Naive thymus-derived CD8-positive, alpha-beta T cell (primary cell): ENCODE results near the gene TTYH3. TPM values are rescaled to one million over a fixed set of nuclear protein-coding genes. Genes with fewer than 3 reads are reported as not detected.
A peak's percentile ranks its signal among the peaks of the same experiment; 100 is the strongest.
"Not testable (repeated sequence)": the region's sequence is repeated elsewhere in the genome, so short reads cannot be mapped to it uniquely, and the experiment has no call there.

Experiments used
- ATAC-seq, 2 donors: fragments of 150-1000 bp; cut with Tn5 transposase in 1 of 2; sonication (Bioruptor Pico), chemical (Tn5 transposase) in 1 of 2; 1 replicate in 1 of 2; 2 replicates in 1 of 2; pipeline ENCODE4 v1.10.0; 2021; ENCODE audit warnings: mild to moderate bottlenecking in 2 of 2, moderate library complexity in 2 of 2
- POLR2A ChIA-PET: fragments of 350-600 bp; sonication (Branson Sonifier 250); formaldehyde crosslinking; loops from one replicate; lab custom pipeline; 2021; ENCODE audit warnings: antibody characterized with exemption; lab: Charles Lee
- DNase-seq, 10 donors: peaks; one replicate each; pipeline versions ENCODE4 v3.0.0 to v3.0.0-alpha.2; 2020 to 2022
- H3K27ac Mint-ChIP-seq, 10 donors: one replicate each; pipeline ENCODE4 v1.8.0; 2020 to 2022; ENCODE audit warnings: mild to moderate bottlenecking in 10 of 10, mixed read lengths in 10 of 10, moderate library complexity in 4 of 10, inconsistent platforms in 1 of 10
- H3K27me3 Mint-ChIP-seq, 5 donors: one replicate each; pipeline ENCODE4 v1.8.0; 2021 to 2022; ENCODE audit warnings: mixed read lengths in 5 of 5
- H3K36me3 Mint-ChIP-seq, 3 donors: one replicate each; pipeline ENCODE4 v1.8.0; 2020 to 2022; ENCODE audit warnings: mixed read lengths in 3 of 3, mild to moderate bottlenecking in 2 of 3, inconsistent platforms in 1 of 3
- H3K4me1 Mint-ChIP-seq, 4 donors: one replicate each; pipeline ENCODE4 v1.8.0; 2021 to 2022; ENCODE audit warnings: mixed read lengths in 4 of 4
- H3K4me3 Mint-ChIP-seq, 10 donors: one replicate each; pipeline ENCODE4 v1.8.0; 2020 to 2022; ENCODE audit warnings: mild to moderate bottlenecking in 10 of 10, mixed read lengths in 10 of 10, moderate library complexity in 6 of 10, inconsistent platforms in 1 of 10
- H3K9me3 Mint-ChIP-seq, 9 donors: one replicate each; pipeline ENCODE4 v1.8.0; 2020 to 2022; ENCODE audit warnings: mixed read lengths in 9 of 9, mild to moderate bottlenecking in 3 of 9, inconsistent platforms in 1 of 9, moderate library complexity in 1 of 9
- polyA plus RNA-seq, 3 donors: library from polyadenylated mRNA; unstranded; fragments of 300-500 nt; fragmentation: Illumina TruSeq; gene quantifications; one replicate each; pipeline ENCODE4 v1.2.3, GENCODE V29; 2021
- total RNA-seq, 8 experiments: library from RNA in 2 of 8; stranded (reverse) in 2 of 8; gene quantifications; one replicate each; pipeline ENCODE4 v1.2.3 and lab custom pipeline; 2021 to 2026

Gene TTYH3
- total and polyA plus RNA-seq, 5 experiments from 2014 or later: 1.1 to 14.9 (median 1.9) TPM

DNA sequence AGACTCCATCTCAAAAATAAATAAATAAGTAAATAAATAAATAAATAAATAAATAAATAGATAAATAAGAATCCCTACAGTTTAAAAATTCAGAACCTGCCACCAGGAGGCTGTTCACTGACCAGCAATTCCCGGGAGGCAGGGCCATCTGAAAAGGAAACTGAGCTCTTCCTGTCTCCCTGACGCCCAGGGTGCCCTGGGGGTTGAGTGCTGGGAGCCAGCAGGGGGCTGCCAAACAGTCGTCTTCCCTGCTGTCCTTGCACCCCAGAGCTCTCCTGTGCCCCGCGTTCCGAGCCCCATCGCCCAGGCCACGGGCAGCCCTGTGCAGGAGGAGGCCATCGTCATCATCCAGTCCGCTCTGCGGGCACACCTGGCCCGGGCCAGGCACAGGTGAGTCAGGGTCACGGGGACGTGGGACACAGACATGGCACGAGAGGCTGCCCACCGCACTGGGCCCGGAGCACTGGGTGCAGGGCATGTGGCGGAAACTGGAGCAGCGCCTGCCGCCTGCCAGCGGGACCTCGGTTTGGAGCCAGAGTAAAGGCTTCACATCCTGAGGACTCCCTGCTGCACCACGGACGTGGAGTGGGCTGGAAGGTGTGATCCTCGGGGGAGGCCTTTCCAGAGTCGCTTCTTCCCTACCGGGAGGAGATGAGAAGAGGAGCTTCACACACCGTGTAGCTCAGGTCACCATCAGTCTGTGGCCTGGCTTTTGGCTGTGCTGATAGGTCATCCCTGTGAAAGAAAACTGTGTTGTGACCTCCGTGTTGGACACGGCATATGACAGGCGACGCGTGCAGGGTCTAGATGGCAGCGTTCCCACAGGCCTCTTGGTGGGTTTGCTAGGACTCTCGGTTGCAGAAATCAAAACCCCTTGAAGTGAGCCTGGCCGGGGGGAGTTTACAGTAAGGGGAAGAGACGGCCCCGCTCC lies 25.9 kb upstream of the TTYH3 start:
- Mint-ChIP-seq H3K27me3 (no peaks in the 10 kb centered on the region), H3K4me1 (peaks cover 5 to 30% (median 9%) of the 10 kb centered on the region in 4 donors), H3K27ac (no peak overlapping the region), H3K4me3 (no peak overlapping the region), H3K9me3 (no peaks in the 10 kb centered on the region), H3K36me3 (peaks cover 0 to 3% (median 2%) of the 10 kb centered on the region in 3 donors)
- POLR2A ChIA-PET: interaction anchor here (0.6 kb wide), 1 partner anchor 37 kb away, joined by 7 read pairs; no protein-coding TSS in a partner anchor
- DNase-seq (no peak), ATAC-seq (no peak)

DNA sequence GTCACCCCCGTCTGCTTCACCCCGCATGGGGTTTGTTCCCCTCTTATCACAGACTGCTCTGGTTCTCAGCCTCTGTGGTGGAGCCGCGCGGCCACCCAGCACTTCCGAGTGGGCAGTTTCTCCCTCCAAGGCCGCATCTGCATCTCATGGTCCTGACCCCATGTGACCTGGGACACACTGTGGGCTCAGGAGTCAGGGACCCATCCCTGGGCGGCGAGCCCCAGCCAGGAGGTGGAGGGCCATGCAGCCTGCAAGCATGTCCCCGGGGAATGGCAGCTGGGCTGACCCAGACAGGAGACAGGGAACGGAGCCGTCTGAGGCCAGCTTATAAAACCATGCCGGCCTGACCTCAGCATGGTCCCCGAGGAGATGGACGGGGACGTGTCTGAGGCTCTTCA lies 25.2 kb upstream of the TTYH3 start:
- POLR2A ChIA-PET: interaction anchor here (1.4 kb wide), 1 partner anchor 18 kb away, joined by 3 read pairs; no protein-coding TSS in a partner anchor
- H3K9me3 Mint-ChIP-seq: no peaks in the 10 kb centered on the region
- peaks cover 5 to 30% (median 9%) of the 10 kb centered on the region in 4 donors for H3K4me1 Mint-ChIP-seq
- ATAC-seq (no peak), DNase-seq (no peak)
- H3K4me3 Mint-ChIP-seq: no peak overlapping the region
- no peaks in the 10 kb centered on the region for H3K27me3 Mint-ChIP-seq
- H3K27ac Mint-ChIP-seq: no peak overlapping the region
- peaks cover 0 to 3% (median 2%) of the 10 kb centered on the region in 3 donors for H3K36me3 Mint-ChIP-seq

- POLR2A ChIA-PET: interaction anchor here (0.6 to 1.4 kb wide), 2 partner anchors 17 to 263 kb away, joined by 3 read pairs; no protein-coding TSS in a partner anchor
- peak overlapping the region in 3 of 10 donors; percentile 1 to 60 (median 5) for H3K4me3 Mint-ChIP-seq
- H3K27me3 Mint-ChIP-seq: no peaks in the 10 kb centered on the region
- no peaks in the 10 kb centered on the region for H3K9me3 Mint-ChIP-seq
- ATAC-seq (no peak), DNase-seq (no peak)
- no peaks in the 10 kb centered on the region for H3K36me3 Mint-ChIP-seq
- peaks cover 3 to 28% (median 9%) of the 10 kb centered on the region in 4 donors for H3K4me1 Mint-ChIP-seq
- H3K27ac Mint-ChIP-seq: peak overlapping the region in 2 of 10 donors; percentile 24 to 74
These were observed 24.5 kb upstream of the TTYH3 start for GRCh38 chr7:2607122-2607922.

- peak overlapping the region in 3 of 10 donors; percentile 24 to 74 (median 63) for H3K27ac Mint-ChIP-seq
- POLR2A ChIA-PET: interaction anchor here (0.7 to 1.4 kb wide), 3 partner anchors 16 to 84 kb away, joined by 3 to 6 read pairs (median 4); no protein-coding TSS in a partner anchor
- no peaks in the 10 kb centered on the region for H3K27me3 Mint-ChIP-seq
- H3K4me1 Mint-ChIP-seq: peaks cover 3 to 24% (median 9%) of the 10 kb centered on the region in 4 donors
- peak overlapping the region in 7 of 10 donors; percentile 5 to 77 (median 55) for H3K4me3 Mint-ChIP-seq
- DNase-seq (no peak), ATAC-seq (no peak)
- H3K9me3 Mint-ChIP-seq: no peaks in the 10 kb centered on the region
- H3K36me3 Mint-ChIP-seq: no peaks in the 10 kb centered on the region
These were observed 23.6 kb upstream of the TTYH3 start for GRCh38 chr7:2607923-2608904.

DNA sequence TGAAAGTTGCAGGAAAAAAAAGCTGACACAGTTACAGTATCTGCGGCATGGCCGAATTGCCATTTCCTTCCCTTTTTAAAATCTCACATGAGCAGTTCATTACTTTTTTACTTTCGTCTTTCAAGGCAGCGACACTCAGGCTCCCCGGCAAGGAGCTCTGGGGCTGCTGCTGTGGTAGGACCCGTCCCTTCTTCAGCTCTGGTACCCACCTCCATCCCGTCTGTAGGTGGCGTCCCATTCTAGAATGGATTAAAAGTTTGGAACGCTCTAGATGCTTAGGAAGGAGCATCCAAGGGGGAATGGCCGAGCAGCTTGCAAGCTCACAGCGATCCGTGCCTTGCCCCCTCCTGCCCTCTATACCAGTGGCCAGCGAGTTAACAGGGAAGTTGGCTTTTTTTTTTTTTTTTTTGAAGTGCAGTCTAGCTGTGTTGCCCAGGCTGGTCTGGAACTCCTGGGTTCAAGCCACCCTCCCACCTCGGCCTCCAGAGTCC lies 22.8 kb upstream of the TTYH3 start:
- no peaks in the 10 kb centered on the region for H3K27me3 Mint-ChIP-seq
- DNase-seq (peak in 7 of 10 donors; percentile 9 to 40 (median 24)), ATAC-seq (peak; percentile 79 to 81)
- H3K4me3 Mint-ChIP-seq: peak overlapping the region in 9 of 10 donors; percentile 36 to 77 (median 63)
- H3K36me3 Mint-ChIP-seq: no peaks in the 10 kb centered on the region
- H3K27ac Mint-ChIP-seq: peak overlapping the region in 6 of 10 donors; percentile 12 to 85 (median 54)
- H3K4me1 Mint-ChIP-seq: peaks cover 3 to 26% (median 9%) of the 10 kb centered on the region in 4 donors
- POLR2A ChIA-PET: interaction anchor here (0.6 to 1.1 kb wide), 3 partner anchors 59 to 189 kb away, joined by 4 to 6 read pairs (median 6); no protein-coding TSS in a partner anchor
- H3K9me3 Mint-ChIP-seq: no peaks in the 10 kb centered on the region

DNA sequence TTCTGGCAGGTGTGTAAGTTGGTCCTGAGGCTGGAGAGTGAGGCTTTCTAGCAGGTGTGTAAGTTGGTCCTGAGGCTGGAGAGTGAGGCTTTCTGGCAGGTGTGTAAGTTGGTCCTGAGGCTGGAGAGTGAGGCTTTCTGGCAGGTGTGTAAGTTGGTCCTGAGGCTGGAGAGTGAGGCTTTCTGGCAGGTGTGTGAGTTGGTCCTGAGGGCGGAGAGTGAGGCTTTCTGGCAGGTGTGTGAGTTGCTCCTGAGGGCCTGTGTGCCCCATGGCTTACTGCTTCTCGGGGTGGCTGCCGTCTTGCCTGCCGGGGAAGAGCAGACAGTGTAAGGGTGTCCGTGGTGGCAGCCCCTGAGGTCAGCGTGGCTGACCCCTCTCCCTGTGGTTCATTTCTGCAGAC lies 22.1 kb upstream of the TTYH3 start:
- not testable (repeated sequence) for H3K27me3 Mint-ChIP-seq, H3K27ac Mint-ChIP-seq, DNase-seq, H3K4me3 Mint-ChIP-seq, H3K36me3 Mint-ChIP-seq, H3K9me3 Mint-ChIP-seq, ATAC-seq
- peaks cover 3 to 31% (median 9%) of the 10 kb centered on the region in 4 donors for H3K4me1 Mint-ChIP-seq
- POLR2A ChIA-PET: interaction anchor here (0.6 to 1.1 kb wide), 2 partner anchors 86 to 190 kb away, joined by 4 to 6 read pairs; no protein-coding TSS in a partner anchor

GRCh38 chr7:2610466-2610865 lies 21.3 kb upstream of the TTYH3 start:
- no peaks in the 10 kb centered on the region for H3K36me3 Mint-ChIP-seq
- ATAC-seq (no peak), DNase-seq (no peak)
- no peak overlapping the region for H3K4me3 Mint-ChIP-seq
- no peak overlapping the region for H3K27ac Mint-ChIP-seq
- POLR2A ChIA-PET: no interaction called here
- H3K9me3 Mint-ChIP-seq: no peaks in the 10 kb centered on the region
- H3K4me1 Mint-ChIP-seq: peaks cover 3 to 31% (median 9%) of the 10 kb centered on the region in 4 donors
- H3K27me3 Mint-ChIP-seq: no peaks in the 10 kb centered on the region

DNA sequence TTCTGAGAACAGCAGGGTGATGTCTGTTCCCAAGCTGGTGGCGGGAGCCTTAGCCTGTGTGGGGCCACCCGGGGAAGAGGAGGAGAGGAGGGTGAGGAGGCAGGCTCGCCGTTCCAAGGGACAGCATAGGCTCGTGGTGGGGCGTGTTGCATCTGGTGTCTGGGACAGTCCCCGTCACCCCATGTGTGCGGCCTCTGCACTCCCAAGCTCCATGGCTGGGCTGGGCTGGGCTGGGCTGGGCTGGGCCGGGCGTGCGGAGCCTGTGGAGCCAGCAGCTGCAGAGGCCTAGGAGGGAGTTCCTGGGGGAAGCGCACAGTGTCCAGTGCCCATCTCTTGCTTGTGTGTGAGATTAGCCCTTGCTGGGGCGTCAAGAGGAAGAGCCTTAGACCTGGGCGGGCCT lies 20.9 kb upstream of the TTYH3 start:
- no peak for ATAC-seq
- Mint-ChIP-seq H3K4me1 (peaks cover 3 to 31% (median 9%) of the 10 kb centered on the region in 4 donors), H3K9me3 (no peaks in the 10 kb centered on the region), H3K4me3 (no peak overlapping the region), H3K27me3 (no peaks in the 10 kb centered on the region), H3K36me3 (no peaks in the 10 kb centered on the region), H3K27ac (no peak overlapping the region)
- DNase-seq: no peak
- POLR2A ChIA-PET: no interaction called here

GRCh38 chr7:2611401-2611800 lies 20.4 kb upstream of the TTYH3 start:
- ATAC-seq: no peak
- no peaks in the 10 kb centered on the region for H3K9me3 Mint-ChIP-seq
- DNase-seq: no peak
- H3K27ac Mint-ChIP-seq: no peak overlapping the region
- no peak overlapping the region for H3K4me3 Mint-ChIP-seq
- POLR2A ChIA-PET: no interaction called here
- peaks cover 3 to 31% (median 9%) of the 10 kb centered on the region in 4 donors for H3K4me1 Mint-ChIP-seq
- no peaks in the 10 kb centered on the region for H3K27me3 Mint-ChIP-seq
- no peaks in the 10 kb centered on the region for H3K36me3 Mint-ChIP-seq

GRCh38 chr7:2611922-2612321 lies 19.9 kb upstream of the TTYH3 start:
- H3K4me3 Mint-ChIP-seq: no peak overlapping the region
- H3K27ac Mint-ChIP-seq: no peak overlapping the region
- POLR2A ChIA-PET: no interaction called here
- no peak for ATAC-seq
- no peaks in the 10 kb centered on the region for H3K9me3 Mint-ChIP-seq
- DNase-seq: no peak
- peaks cover 3 to 31% (median 9%) of the 10 kb centered on the region in 4 donors for H3K4me1 Mint-ChIP-seq
- H3K27me3 Mint-ChIP-seq: no peaks in the 10 kb centered on the region
- H3K36me3 Mint-ChIP-seq: no peaks in the 10 kb centered on the region

DNA sequence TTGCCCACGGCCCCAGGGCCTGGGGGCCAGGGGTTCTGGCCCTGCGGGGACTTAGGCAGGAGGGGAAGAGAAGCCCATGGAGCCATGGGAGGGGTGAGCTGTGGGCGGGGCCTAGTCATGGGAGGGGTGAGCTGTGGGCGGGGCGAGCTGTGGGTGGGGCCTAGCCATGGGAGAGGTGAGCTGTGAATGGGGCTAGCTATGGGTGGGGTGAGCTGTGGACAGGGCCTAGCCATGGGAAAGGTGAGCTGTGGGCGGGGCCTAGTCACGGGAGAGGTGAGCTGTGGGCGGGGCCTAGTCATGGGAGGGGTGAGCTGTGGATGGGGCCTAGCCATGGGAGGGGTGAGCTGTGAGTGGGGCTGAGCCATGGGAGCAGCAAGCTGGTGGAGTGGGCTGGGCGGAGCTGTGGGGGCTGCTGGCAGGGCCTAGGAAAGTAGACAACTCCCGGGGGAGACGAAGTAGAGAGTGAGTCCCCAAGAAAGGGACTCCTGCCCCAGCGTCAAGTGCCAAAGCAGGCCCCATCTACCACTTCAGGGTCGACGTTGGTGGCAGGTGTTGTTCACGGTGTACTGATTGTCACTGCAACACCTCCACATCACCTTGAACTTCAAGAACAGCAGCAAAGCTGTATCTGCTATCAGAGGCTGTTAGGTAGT lies 19.2 kb upstream of the TTYH3 start:
- Mint-ChIP-seq H3K4me3 (no peak overlapping the region), H3K27me3 (no peaks in the 10 kb centered on the region), H3K27ac (no peak overlapping the region), H3K4me1 (peaks cover 3 to 28% (median 9%) of the 10 kb centered on the region in 4 donors), H3K36me3 (no peaks in the 10 kb centered on the region), H3K9me3 (no peaks in the 10 kb centered on the region)
- POLR2A ChIA-PET: no interaction called here
- ATAC-seq: no peak
- no peak for DNase-seq
